HG03439 (cell line): ENCODE measurements around the gene MED1.

Source experiments
- ATAC-seq: cut with Tn5 transposase; IDR thresholded peaks from one replicate; pipeline ENCODE4 v1.9.1; 2021; ENCODE audit warnings: mild to moderate bottlenecking, moderate library complexity; ENCODE audit not compliant: unreplicated experiment

The MED1 gene

DNA sequence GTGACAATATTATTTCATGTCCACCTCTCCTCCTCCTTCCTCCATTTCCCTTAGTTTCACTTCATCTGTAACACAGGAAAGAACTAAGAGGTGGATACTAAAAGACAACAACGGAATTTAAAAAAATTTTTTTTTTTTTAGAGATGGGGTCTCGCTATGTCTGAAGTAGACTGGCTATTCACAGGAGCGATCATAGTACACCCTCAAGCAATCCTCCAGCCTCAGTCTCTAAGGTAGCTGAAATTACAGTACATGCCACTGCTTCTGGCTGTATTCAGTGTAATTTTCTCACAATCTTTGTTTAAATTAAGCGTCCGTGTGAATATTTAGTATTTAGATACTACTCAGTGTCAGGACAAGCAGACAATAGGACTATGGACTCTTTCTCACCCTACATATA lies 85.2 kb downstream of the MED1 start:
- ATAC-seq = no peak

DNA sequence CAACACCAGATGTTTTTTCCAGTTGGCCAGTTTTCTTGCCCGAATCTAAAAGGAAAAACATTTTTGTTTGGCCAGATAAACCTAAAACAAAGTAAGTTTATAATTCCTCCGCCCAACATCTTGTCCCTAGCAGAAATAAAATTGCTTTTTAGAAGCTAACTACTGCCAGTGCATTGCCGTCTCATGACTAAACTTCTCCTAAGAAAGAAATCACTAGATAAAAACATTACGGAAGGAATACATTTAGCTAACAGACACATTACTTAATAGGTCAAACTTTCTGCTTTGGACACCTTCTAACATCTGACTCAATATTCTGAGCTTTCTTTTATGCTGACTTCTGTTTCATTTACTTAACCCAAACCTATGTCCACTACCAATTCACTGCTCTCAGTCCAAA lies 85.8 kb downstream of the MED1 start:
- no peak for ATAC-seq

DNA sequence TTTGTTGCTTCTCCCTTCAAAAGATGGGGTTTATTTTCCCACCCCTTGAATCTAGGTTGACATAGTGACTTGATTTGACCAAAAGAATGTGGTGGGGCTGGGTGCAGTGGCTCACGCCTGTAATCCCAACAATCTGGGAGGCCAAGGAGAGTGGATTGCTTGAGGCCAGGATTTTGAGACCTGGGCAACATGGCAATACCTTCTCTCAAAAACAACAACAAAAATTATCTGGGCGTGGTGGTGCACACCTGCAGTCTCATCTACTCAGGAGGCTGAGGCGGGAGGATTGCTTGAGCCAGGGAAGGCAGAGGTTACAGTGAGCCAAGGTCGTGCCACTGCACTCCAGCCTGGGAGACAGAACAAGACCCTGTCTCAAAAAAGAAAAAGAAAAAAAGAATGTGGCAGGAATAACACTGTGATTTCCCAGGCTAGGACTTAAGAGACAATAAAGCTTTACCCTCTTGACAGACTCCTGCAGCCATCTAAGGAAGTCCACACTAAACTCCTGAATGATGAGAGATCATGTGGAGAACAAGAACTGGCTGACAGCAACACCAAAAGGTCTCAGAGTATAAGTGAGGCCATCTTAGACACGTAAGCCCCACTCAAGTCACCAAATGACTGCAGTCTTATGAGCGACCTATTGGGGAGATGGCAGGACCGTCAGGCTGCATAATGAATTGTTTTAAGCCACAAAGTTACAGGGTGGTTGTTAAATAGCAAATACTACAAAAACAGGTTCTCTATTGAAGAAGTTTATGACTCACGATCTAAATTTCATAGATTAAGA lies 86.6 kb downstream of the MED1 start:
- no peak for ATAC-seq

DNA sequence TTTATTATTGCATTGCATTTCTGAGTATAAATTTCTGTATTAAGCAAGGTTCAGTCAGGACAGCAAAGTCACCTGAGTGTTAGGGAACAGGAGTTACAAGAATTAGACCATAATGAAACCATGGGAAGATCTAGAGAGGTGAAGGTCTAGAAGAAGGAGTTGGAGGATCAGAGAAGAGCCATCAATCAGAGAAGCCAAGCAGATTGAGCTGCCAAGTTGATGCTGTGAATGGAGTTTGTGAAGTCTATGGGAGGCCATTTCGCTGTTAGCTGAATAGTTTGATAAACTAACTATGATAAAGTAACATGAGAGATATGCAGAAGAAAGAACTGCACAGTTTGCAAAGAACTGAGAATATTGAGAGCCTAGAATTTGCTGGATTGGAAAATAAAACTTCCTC lies 90.0 kb downstream of the MED1 start:
- no peak for ATAC-seq

DNA sequence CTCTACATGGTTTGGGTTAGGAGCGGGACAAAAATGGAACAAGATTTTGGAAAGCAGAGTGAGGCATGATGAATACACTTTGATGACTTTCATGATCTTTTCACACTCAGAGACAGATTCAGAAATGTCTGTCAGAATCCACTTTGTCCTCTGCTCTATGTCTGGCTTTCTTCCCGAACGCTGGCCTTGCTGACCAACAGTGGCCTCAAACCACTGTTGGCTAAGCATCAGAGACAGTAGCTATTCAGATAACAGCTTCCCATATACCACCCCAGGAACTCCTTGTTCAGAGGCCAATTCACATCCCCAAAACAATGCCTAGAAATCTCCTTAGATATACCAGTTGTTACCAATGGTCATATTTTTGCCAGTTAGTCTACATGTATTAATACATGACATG lies 90.5 kb downstream of the MED1 start:
- ATAC-seq = no peak

DNA sequence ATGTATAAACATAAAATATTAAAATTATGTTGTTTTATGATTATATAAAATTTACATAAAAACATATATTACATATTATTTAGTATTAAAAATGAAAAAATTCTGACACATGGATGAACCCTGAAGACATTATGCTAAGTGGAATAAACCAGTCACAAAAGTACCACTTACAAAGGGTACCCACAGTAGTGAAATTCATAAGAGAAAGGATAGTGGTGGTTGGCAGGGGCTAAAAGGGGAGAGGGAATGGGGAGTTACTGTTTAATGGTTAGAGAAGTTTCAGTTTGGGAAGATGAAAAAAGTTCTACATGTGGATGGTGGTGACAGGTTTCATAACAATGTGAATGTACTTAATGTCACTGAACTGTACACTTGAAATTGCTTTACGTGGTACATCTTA lies 91.1 kb downstream of the MED1 start:
- ATAC-seq = no peak

DNA sequence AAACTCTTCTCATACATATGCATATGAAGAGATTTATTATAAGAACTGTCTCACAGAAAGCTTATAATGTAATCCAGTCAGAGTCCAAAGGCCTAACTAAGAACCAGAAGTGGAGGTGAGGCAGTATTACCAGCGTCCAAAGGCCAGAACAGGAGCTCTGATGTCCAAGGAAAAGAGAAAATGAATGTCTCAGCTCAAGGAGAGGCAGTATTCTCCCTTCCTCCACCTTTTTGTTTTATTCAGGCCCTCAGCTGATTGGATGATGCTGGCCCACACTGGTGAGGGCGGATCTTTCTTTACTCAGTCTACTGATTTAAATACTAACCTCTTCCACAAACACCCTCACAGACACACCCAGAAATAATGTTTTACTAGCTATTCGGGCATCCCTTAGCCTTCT lies 93.1 kb downstream of the MED1 start:
- ATAC-seq = no peak

DNA sequence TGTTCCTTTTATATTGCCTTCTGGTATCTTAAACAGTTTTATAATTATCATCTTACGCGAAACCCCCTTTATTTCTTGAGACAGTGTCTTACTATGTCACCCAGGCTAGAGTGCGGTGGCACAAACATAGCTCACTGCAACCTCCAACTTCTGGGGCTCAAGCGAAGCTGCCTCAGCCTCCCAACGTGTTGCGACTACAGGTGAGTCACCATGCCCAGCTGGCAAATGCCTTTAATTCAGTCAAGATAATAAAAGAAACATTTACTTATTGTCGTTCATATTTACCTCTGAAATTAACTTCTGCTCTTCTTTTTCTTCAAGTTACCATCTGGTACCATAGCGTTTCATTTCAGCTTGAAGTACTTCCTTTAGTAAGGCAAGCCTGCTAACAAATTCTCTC lies 93.6 kb downstream of the MED1 start:
- no peak for ATAC-seq
